ENCODE measurements around the gene PDX1. TPM values are rescaled to one million over a fixed set of nuclear protein-coding genes. Genes with fewer than 3 reads are reported as not detected.

Gene PDX1
- polyA plus RNA-seq, 1 experiment: not detected

- CTCF ChIA-PET: interaction anchor here (0.7 to 3.0 kb wide), 7 partner anchors 11 to 609 kb away, joined by 3 to 11 read pairs (median 3); no protein-coding TSS in a partner anchor
- H3K4me3 ChIP-seq (ENCODE audit: low read depth, low read length): no peak overlapping the region
- H3K36me3 ChIP-seq (ENCODE audit: control insufficient read depth, insufficient read depth, low read length): no peaks in the 10 kb centered on the region
- DNase-seq (ENCODE audit: low read depth): no peak
- H3K27me3 ChIP-seq (ENCODE audit: control insufficient read depth, insufficient read depth, low read length): peaks cover 81% of the 10 kb centered on the region
- POLR2A ChIA-PET: no interaction called here
- no peak for TF ChIP-seq CTCF (IDR thresholded peaks at IDR 0.05; ENCODE audit: insufficient read depth, low read depth, low read length)
Measured at GRCh38 chr13:27971776-27972477, 52.1 kb downstream of the PDX1 start.

- H3K36me3 ChIP-seq (ENCODE audit: control insufficient read depth, insufficient read depth, low read length): no peaks in the 10 kb centered on the region
- H3K4me3 ChIP-seq (ENCODE audit: low read depth, low read length): no peak overlapping the region
- POLR2A ChIA-PET: no interaction called here
- peaks cover 78% of the 10 kb centered on the region for H3K27me3 ChIP-seq (ENCODE audit: control insufficient read depth, insufficient read depth, low read length)
- no peak for DNase-seq (ENCODE audit: low read depth)
- CTCF ChIA-PET: no interaction called here
- TF ChIP-seq CTCF (IDR thresholded peaks at IDR 0.05; ENCODE audit: insufficient read depth, low read depth, low read length): no peak
Measured at GRCh38 chr13:27972478-27972820, 52.6 kb downstream of the PDX1 start.

- TF ChIP-seq CTCF (IDR thresholded peaks at IDR 0.05; ENCODE audit: insufficient read depth, low read depth, low read length): no peak
- Histone ChIP-seq H3K4me3 (ENCODE audit: low read depth, low read length) (no peak overlapping the region), H3K27me3 (ENCODE audit: control insufficient read depth, insufficient read depth, low read length) (peaks cover 74% of the 10 kb centered on the region), H3K36me3 (ENCODE audit: control insufficient read depth, insufficient read depth, low read length) (no peaks in the 10 kb centered on the region)
- no peak for DNase-seq (ENCODE audit: low read depth)
- ChIA-PET CTCF (interaction anchor here (0.6 to 0.9 kb wide), 2 partner anchors 134 to 147 kb away, joined by 3 read pairs; no protein-coding TSS in a partner anchor), POLR2A (no interaction called here)
Measured at GRCh38 chr13:27973291-27973690, 53.5 kb downstream of the PDX1 start.

- ChIA-PET POLR2A (no interaction called here), CTCF (interaction anchor here (1.2 to 14.3 kb wide), 3 partner anchors 11 to 146 kb away, joined by 3 to 178 read pairs (median 9); no protein-coding TSS in a partner anchor)
- no peak for TF ChIP-seq CTCF (IDR thresholded peaks at IDR 0.05; ENCODE audit: insufficient read depth, low read depth, low read length)
- Histone ChIP-seq H3K36me3 (ENCODE audit: control insufficient read depth, insufficient read depth, low read length) (no peaks in the 10 kb centered on the region), H3K4me3 (ENCODE audit: low read depth, low read length) (no peak overlapping the region), H3K27me3 (ENCODE audit: control insufficient read depth, insufficient read depth, low read length) (peaks cover 72% of the 10 kb centered on the region)
- no peak for DNase-seq (ENCODE audit: low read depth)
Measured at GRCh38 chr13:27973961-27974662, 54.3 kb downstream of the PDX1 start.

Small RNA genes lying within 50 kb of the gene (small RNA-seq; reads per million reads assigned to genes)
- gene ATP5F1EP2 (ENCODE audit: insufficient read length, low read depth, low replicate concordance): not detected

Other genes with a start within 250 kb of the PDX1 start
- not detected in 2 replicates for gene GSX1, start 127.5 kb upstream of the PDX1 start, polyA plus RNA-seq (2011; rRNA removed)
- gene CDX2, start 49.3 kb downstream of the PDX1 start, polyA plus RNA-seq (2011; rRNA removed): not detected in 2 replicates
- gene URAD, start 68.7 kb downstream of the PDX1 start, polyA plus RNA-seq (2011; rRNA removed): not detected in 2 replicates
- 0.01 TPM in 1 of 2 replicates, not detected in the other for gene FLT3, start 180.6 kb downstream of the PDX1 start, polyA plus RNA-seq (2011; rRNA removed)
- gene PAN3, start 218.5 kb downstream of the PDX1 start, polyA plus RNA-seq (2011; rRNA removed): 10.7 and 18.0 TPM in 2 replicates

Measured in BJ (cell line).